ENCODE measurements around the gene KIF12. TPM values are rescaled to one million over a fixed set of nuclear protein-coding genes. Genes with fewer than 3 reads are reported as not detected.

Gene KIF12
- total and polyA plus RNA-seq, 2 experiments from 2014 or later: 4.2 to 4.3 TPM

DNA sequence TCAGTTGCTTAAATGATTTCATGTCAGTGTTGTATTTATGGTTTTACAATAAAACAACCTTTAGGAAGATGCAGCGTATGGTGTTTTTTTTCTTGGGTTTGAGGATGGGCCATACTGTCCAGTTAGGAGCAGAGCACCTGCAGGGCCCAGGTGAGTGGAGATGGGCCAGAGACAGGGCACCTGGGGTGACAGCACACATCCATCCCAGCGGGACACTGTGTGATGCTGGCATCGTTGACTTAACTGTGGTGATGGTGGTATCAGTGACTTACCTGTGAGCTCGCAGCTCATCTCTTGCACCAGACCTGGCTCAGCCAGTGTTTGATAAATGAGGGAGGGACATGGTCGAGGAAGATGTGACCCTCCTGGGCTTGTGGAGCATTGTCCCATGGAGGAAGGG is 42.6 kb downstream of the KIF12 start:
- no peaks in the 10 kb centered on the region for H3K36me3 ChIP-seq (ENCODE audit: insufficient read depth)
- no peak overlapping the region for H3K27ac ChIP-seq (ENCODE audit: low read depth)
- 0 out of 2 replicates have a peak, but pooled peaks cover 6% of the 10 kb centered on the region for H3K9me2 ChIP-seq (ENCODE audit: insufficient read depth)
- H3K27ac Mint-ChIP-seq: no peak overlapping the region
- no peaks in the 10 kb centered on the region for H3K79me2 ChIP-seq (replicated peaks; ENCODE audit: insufficient read depth)
- H3K4me1 ChIP-seq (ENCODE audit: insufficient read depth): no peaks in the 10 kb centered on the region
- H3K27me3 Mint-ChIP-seq (ENCODE audit: insufficient read depth, low read depth, poor library complexity): peaks cover 14% of the 10 kb centered on the region
- TF ChIP-seq EZH2phosphoT487 (IDR thresholded peaks at IDR 0.05; ENCODE audit: unreplicated experiment) (no peak), POLR2AphosphoS5 (IDR thresholded peaks at IDR 0.05; ENCODE audit: low read depth) (no peak), STAT1 (IDR thresholded peaks at IDR 0.05; ENCODE audit: unreplicated experiment) (no peak), ETS1 (IDR thresholded peaks at IDR 0.05) (no peak), CREB1 (CRISPR knock-in tag; IDR thresholded peaks at IDR 0.05; ENCODE audit: low read depth) (no peak)
- TF ChIP-seq, protein P1, sequence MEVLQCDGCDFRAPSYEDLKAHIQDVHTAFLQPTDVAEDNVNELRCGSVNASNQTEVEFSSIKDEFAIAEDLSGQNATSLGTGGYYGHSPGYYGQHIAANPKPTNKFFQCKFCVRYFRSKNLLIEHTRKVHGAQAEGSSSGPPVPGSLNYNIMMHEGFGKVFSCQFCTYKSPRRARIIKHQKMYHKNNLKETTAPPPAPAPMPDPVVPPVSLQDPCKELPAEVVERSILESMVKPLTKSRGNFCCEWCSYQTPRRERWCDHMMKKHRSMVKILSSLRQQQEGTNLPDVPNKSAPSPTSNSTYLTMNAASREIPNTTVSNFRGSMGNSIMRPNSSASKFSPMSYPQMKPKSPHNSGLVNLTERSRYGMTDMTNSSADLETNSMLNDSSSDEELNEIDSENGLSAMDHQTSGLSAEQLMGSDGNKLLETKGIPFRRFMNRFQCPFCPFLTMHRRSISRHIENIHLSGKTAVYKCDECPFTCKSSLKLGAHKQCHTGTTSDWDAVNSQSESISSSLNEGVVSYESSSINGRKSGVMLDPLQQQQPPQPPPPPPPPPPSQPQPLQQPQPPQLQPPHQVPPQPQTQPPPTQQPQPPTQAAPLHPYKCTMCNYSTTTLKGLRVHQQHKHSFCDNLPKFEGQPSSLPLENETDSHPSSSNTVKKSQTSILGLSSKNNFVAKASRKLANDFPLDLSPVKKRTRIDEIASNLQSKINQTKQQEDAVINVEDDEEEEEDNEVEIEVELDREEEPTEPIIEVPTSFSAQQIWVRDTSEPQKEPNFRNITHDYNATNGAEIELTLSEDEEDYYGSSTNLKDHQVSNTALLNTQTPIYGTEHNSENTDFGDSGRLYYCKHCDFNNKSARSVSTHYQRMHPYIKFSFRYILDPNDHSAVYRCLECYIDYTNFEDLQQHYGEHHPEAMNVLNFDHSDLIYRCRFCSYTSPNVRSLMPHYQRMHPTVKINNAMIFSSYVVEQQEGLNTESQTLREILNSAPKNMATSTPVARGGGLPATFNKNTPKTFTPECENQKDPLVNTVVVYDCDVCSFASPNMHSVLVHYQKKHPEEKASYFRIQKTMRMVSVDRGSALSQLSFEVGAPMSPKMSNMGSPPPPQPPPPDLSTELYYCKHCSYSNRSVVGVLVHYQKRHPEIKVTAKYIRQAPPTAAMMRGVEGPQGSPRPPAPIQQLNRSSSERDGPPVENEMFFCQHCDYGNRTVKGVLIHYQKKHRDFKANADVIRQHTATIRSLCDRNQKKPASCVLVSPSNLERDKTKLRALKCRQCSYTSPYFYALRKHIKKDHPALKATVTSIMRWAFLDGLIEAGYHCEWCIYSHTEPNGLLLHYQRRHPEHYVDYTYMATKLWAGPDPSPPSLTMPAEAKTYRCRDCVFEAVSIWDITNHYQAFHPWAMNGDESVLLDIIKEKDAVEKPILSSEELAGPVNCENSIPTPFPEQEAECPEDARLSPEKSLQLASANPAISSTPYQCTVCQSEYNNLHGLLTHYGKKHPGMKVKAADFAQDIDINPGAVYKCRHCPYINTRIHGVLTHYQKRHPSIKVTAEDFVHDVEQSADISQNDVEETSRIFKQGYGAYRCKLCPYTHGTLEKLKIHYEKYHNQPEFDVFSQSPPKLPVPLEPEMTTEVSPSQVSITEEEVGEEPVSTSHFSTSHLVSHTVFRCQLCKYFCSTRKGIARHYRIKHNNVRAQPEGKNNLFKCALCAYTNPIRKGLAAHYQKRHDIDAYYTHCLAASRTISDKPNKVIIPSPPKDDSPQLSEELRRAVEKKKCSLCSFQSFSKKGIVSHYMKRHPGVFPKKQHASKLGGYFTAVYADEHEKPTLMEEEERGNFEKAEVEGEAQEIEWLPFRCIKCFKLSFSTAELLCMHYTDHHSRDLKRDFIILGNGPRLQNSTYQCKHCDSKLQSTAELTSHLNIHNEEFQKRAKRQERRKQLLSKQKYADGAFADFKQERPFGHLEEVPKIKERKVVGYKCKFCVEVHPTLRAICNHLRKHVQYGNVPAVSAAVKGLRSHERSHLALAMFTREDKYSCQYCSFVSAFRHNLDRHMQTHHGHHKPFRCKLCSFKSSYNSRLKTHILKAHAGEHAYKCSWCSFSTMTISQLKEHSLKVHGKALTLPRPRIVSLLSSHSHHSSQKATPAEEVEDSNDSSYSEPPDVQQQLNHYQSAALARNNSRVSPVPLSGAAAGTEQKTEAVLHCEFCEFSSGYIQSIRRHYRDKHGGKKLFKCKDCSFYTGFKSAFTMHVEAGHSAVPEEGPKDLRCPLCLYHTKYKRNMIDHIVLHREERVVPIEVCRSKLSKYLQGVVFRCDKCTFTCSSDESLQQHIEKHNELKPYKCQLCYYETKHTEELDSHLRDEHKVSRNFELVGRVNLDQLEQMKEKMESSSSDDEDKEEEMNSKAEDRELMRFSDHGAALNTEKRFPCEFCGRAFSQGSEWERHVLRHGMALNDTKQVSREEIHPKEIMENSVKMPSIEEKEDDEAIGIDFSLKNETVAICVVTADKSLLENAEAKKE (CRISPR knock-in tag; IDR thresholded peaks at IDR 0.05): no peak
- H3K4me3 ChIP-seq: no peak overlapping the region
- no peak for DNase-seq (ENCODE audit: low spot score)
- ATAC-seq: no peak
- H3K27me3 ChIP-seq (ENCODE audit: insufficient read depth): no peaks in the 10 kb centered on the region
- H3K4me3 Mint-ChIP-seq: no peak overlapping the region
- H3F3A ChIP-seq (replicated peaks; ENCODE audit: low read depth): no peaks in the 10 kb centered on the region
- no peak overlapping the region for H2AFZ ChIP-seq
- H3K4me2 ChIP-seq: no peak overlapping the region
- H3K4me1 Mint-ChIP-seq: peaks cover 7% of the 10 kb centered on the region
- H3K9me3 Mint-ChIP-seq: no peaks in the 10 kb centered on the region
- peaks cover 14% of the 10 kb centered on the region; the same call in 2 of the 3 replicates for H3K36me3 Mint-ChIP-seq (ENCODE audit: low read depth)
- no peaks in the 10 kb centered on the region; the same call in 1 of the 2 replicates for H4K20me1 ChIP-seq (replicated peaks; ENCODE audit: insufficient read depth)
